ENCODE data around the gene DUSP2.
"Not testable (repeated sequence)": the region's sequence is repeated elsewhere in the genome, so short reads cannot be mapped to it uniquely, and the experiment has no call there.

The DUSP2 gene

GRCh38 chr2:96146153-96146880, 1.1 kb upstream of the DUSP2 start:
- no peak for DNase-seq

- DNase-seq: no peak
Observed at GRCh38 chr2:96145848-96146152, 560 bp upstream of the DUSP2 start.

- DNase-seq: no peak
Observed at GRCh38 chr2:96144481-96145035, 682 bp downstream of the DUSP2 start.

- DNase-seq: no peak
Observed at GRCh38 chr2:96143848-96144480, 1.3 kb downstream of the DUSP2 start.

- DNase-seq: no peak
Observed at GRCh38 chr2:96143231-96143847, 1.9 kb downstream of the DUSP2 start.

- DNase-seq: no peak
Observed at GRCh38 chr2:96142217-96143113, 2.8 kb downstream of the DUSP2 start.

- DNase-seq: not testable (repeated sequence)
Observed at GRCh38 chr2:96141624-96141967, 3.6 kb downstream of the DUSP2 start.

- DNase-seq: no peak
Observed at GRCh38 chr2:96140941-96141623, 4.2 kb downstream of the DUSP2 start.

GRCh38 chr2:96139181-96139758, 6.0 kb downstream of the DUSP2 start:
- no peak for DNase-seq

- DNase-seq: no peak
Observed at GRCh38 chr2:96138179-96139145, 6.8 kb downstream of the DUSP2 start, which contains the start of gene ASTL. Gene ASTL (minus strand): TSS chr2:96138502. CDS start chr2:96138436, 66 bp downstream.

GRCh38 chr2:96137321-96138178, 7.7 kb downstream of the DUSP2 start:
- no peak for DNase-seq

GRCh38 chr2:96136129-96136720, 9.0 kb downstream of the DUSP2 start:
- DNase-seq: no peak

- DNase-seq: no peak
Observed at GRCh38 chr2:96135621-96136020, 9.6 kb downstream of the DUSP2 start.

GRCh38 chr2:96135171-96135570, 10.1 kb downstream of the DUSP2 start:
- DNase-seq: no peak

GRCh38 chr2:96134421-96134820, 10.8 kb downstream of the DUSP2 start:
- no peak for DNase-seq

GRCh38 chr2:96131813-96132745, 13.2 kb downstream of the DUSP2 start:
- DNase-seq: no peak

GRCh38 chr2:96131152-96131812, 14.0 kb downstream of the DUSP2 start:
- no peak for DNase-seq

GRCh38 chr2:96130483-96130882, 14.8 kb downstream of the DUSP2 start:
- no peak for DNase-seq
